Keratinocyte (primary cell): ENCODE results near the gene APOB. TPM values are rescaled to one million over a fixed set of nuclear protein-coding genes. Genes with fewer than 3 reads are reported as not detected.

Experiments
- DNase-seq: peaks from one replicate; pipeline ENCODE4 v3.0.0-alpha.2; 2011; ENCODE audit warnings: low read depth, missing footprints, low spot score
- FAIRE-seq: peaks from 2 replicates; lab custom pipeline; 2011; peaks lifted over from hg19 to GRCh38; lab: Jason Lieb, UNC
- H2AFZ ChIP-seq: 2 replicates; pipeline ENCODE4 v1.6.0; 2012; ENCODE audit warnings: low read length, control low read depth, inconsistent platforms; ENCODE audit not compliant: control insufficient read depth
- H3K27ac ChIP-seq: 2 replicates; pipeline ENCODE4 v1.5.1; 2011; ENCODE audit warnings: low read length; ENCODE audit not compliant: control insufficient read depth, insufficient read depth
- H3K27me3 ChIP-seq: 3 replicates; pipeline ENCODE4 v1.6.0; 2011; ENCODE audit warnings: low read length; ENCODE audit not compliant: control insufficient read depth, insufficient read depth; ENCODE audit errors: extremely low read depth
- H3K36me3 ChIP-seq, 2 experiments: 2 replicates in 1 of 2; 3 replicates in 1 of 2; pipeline ENCODE4 v1.5.1; 2011; ENCODE audit warnings: low read length in 2 of 2, mild to moderate bottlenecking in 1 of 2; ENCODE audit not compliant: control insufficient read depth in 2 of 2, insufficient read depth in 2 of 2; ENCODE audit errors: extremely low read depth in 1 of 2
- H3K4me1 ChIP-seq: 3 replicates; pipeline ENCODE4 v1.5.1; 2011; ENCODE audit warnings: low read length; ENCODE audit not compliant: control insufficient read depth, insufficient read depth; ENCODE audit errors: extremely low read depth
- H3K4me2 ChIP-seq: 3 replicates; pipeline ENCODE4 v1.6.0; 2011; ENCODE audit warnings: low read depth, low read length; ENCODE audit not compliant: control insufficient read depth, insufficient read depth; ENCODE audit errors: extremely low read depth
- H3K4me3 ChIP-seq, 3 experiments: fragments of 200-600 bp in 1 of 3; sonication (generic) in 1 of 3; 2 replicates in 2 of 3; 3 replicates in 1 of 3; pipeline ENCODE4 v1.5.1; 2011 to 2016; ENCODE audit warnings: low read length in 3 of 3, mild to moderate bottlenecking in 3 of 3, control low read depth in 2 of 3, inconsistent platforms in 1 of 3, low read depth in 1 of 3, mixed read lengths in 1 of 3, mixed run types in 1 of 3, moderate library complexity in 1 of 3; ENCODE audit not compliant: control insufficient read depth in 2 of 3, insufficient read depth in 2 of 3; ENCODE audit errors: extremely low read depth in 1 of 3
- H3K79me2 ChIP-seq: 2 replicates; pipeline ENCODE4 v1.6.0; 2012; ENCODE audit warnings: low read length; ENCODE audit not compliant: control insufficient read depth, insufficient read depth
- H3K9ac ChIP-seq: 3 replicates; pipeline ENCODE4 v1.6.0; 2011; ENCODE audit warnings: low read length; ENCODE audit not compliant: control insufficient read depth, insufficient read depth; ENCODE audit errors: extremely low read depth
- H3K9me1 ChIP-seq: 3 replicates; pipeline ENCODE4 v1.6.0; 2011; ENCODE audit warnings: low read length; ENCODE audit not compliant: control insufficient read depth, insufficient read depth; ENCODE audit errors: extremely low read depth
- H3K9me3 ChIP-seq: 2 replicates; pipeline ENCODE4 v1.5.1; 2012; ENCODE audit warnings: low read depth, low read length; ENCODE audit not compliant: control insufficient read depth
- H4K20me1 ChIP-seq: 3 replicates; pipeline ENCODE4 v1.6.0; 2011; ENCODE audit warnings: low read length; ENCODE audit not compliant: control insufficient read depth, insufficient read depth; ENCODE audit errors: extremely low read depth
- EZH2 ChIP-seq: IDR thresholded peaks from one replicate; pipeline ENCODE4 v1.6.1; 2012; ENCODE audit warnings: inconsistent platforms, mild to moderate bottlenecking, low read length, moderate library complexity
- dilution Hi-C: fragments of 300-500 bp; cut with MboI; formaldehyde crosslinking; loops from one replicate; pipeline ENCODE4 v1.7.0; 2020; ENCODE audit warnings: low sequenced_read_pairs; ENCODE audit not compliant: extremely low pct_ligation_motif_present
- polyA plus RNA-seq, 5 experiments: library from polyadenylated mRNA; depleted of rRNA in 3 of 5; stranded (reverse) in 3 of 5; stranded (forward) in 1 of 5; unstranded in 1 of 5; fragments of >200 nt; gene quantifications; 1 replicate in 1 of 5; 2 replicates in 3 of 5; 3 replicates in 1 of 5; pipeline versions ENCODE4 v1.2.1 to v1.2.3, GENCODE V29; 2011 to 2012; ENCODE audit warnings: missing spikeins in 2 of 5, low read depth in 1 of 5, low replicate concordance in 1 of 5
- TF ChIP-seq, protein P1 (sequence below), 3 experiments: IDR thresholded peaks in 1 of 3; conservative IDR thresholded peaks in 1 of 3; optimal IDR thresholded peaks in 1 of 3; 2 replicates in 2 of 3; 3 replicates in 1 of 3; pipeline versions ENCODE3 to v1.5.1; 2011; ENCODE audit warnings: low read length in 3 of 3, mild to moderate bottlenecking in 3 of 3, moderate library complexity in 2 of 3, control low read depth in 1 of 3, inconsistent platforms in 1 of 3; ENCODE audit not compliant: insufficient read depth in 2 of 3; ENCODE audit errors: extremely low read depth in 1 of 3

Gene APOB
- polyA plus RNA-seq, 1 donor (not counting 4 experiments of a cell fraction or from before 2014, with no cell fraction given): 0.01 TPM

DNA sequence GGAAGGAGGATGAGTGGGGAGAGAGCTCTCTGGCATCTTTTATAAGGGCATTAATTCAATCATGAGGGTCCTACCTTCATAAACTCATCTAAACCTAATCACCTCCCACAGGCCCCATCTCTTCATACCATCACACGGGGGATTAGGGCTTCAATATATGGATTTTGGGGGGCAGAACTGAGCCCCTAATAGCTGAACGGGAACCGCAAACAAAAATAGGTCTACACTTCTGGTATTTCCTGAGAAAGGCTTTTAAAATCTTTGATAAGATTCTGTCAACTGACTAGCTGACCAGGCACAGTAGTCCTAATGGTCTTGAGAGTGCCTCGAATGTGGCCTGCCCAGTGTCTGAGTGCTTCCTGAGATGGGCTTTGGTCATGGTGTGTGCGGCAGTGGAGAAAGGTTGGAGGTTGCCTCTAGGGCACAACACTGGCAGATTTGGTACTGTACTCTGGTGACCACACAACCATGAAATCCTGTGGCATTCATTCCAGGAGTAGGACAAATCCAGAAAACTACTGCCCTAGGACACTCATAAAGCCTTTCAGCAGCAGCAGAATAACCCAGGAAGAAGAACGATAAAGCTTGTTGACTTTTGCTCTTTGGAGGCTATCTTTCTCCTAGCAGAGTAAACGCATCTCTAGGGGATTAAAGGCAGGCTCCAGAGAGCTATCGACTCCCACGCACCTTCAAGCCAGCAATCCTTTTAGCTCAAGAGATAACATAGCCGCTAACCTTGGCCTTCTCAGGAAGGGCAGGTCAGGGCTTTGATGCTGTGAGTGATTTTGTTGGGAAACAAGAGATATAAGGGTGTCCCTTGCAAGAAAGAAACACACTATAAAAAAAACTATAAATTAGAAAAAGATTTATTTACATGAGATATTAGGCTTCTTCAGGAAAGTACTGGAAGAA, 12.3 kb upstream of the APOB start:
- FAIRE-seq: no peak
- H3K9me1 ChIP-seq: no peaks in the 10 kb centered on the region
- no peaks in the 10 kb centered on the region for H3K4me1 ChIP-seq
- no peaks in the 10 kb centered on the region for H3K79me2 ChIP-seq
- dilution Hi-C loops: no loop called here
- no peak for DNase-seq
- H3K4me2 ChIP-seq: no peak overlapping the region
- H3K27ac ChIP-seq: no peak overlapping the region
- no peak overlapping the region for H3K9ac ChIP-seq
- no peak overlapping the region for H2AFZ ChIP-seq
- no peaks in the 10 kb centered on the region for H3K27me3 ChIP-seq
- H3K9me3 ChIP-seq: no peaks in the 10 kb centered on the region
- H3K4me3 ChIP-seq: no peak overlapping the region
- no peaks in the 10 kb centered on the region for H3K36me3 ChIP-seq
- TF ChIP-seq EZH2: no peak
- TF ChIP-seq, protein P1, sequence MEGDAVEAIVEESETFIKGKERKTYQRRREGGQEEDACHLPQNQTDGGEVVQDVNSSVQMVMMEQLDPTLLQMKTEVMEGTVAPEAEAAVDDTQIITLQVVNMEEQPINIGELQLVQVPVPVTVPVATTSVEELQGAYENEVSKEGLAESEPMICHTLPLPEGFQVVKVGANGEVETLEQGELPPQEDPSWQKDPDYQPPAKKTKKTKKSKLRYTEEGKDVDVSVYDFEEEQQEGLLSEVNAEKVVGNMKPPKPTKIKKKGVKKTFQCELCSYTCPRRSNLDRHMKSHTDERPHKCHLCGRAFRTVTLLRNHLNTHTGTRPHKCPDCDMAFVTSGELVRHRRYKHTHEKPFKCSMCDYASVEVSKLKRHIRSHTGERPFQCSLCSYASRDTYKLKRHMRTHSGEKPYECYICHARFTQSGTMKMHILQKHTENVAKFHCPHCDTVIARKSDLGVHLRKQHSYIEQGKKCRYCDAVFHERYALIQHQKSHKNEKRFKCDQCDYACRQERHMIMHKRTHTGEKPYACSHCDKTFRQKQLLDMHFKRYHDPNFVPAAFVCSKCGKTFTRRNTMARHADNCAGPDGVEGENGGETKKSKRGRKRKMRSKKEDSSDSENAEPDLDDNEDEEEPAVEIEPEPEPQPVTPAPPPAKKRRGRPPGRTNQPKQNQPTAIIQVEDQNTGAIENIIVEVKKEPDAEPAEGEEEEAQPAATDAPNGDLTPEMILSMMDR (optimal IDR thresholded peaks at IDR 0.05 in 1 of 3, IDR thresholded peaks at IDR 0.05 in 1 of 3, conservative IDR thresholded peaks at IDR 0.05 in 1 of 3; ENCODE audit: extremely low read depth in 1 of 3, insufficient read depth in 2 of 3, low read length in 3 of 3): no peak
- no peaks in the 10 kb centered on the region for H4K20me1 ChIP-seq

DNA sequence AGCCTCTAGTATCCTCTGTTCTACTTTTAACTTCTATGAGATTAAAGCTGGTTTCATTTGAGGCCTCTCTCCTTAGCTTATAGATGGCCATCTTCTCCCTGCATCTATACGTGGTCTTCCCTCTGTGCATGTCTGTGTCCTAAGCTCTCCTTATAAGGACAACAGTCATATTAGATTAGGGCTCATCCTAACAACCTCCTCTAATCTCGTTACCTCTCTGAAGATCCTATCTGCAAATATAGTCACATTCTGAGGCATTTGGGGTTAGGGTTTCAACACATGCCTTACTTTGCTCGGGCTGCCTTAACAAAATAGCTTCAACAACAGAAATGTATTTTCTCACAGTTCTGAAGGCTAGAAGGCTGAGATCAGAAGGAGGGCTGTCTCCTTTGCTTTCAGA, 11.6 kb upstream of the APOB start:
- H3K9me1 ChIP-seq: no peaks in the 10 kb centered on the region

More for the DNA sequence above, 11.6 kb upstream of the APOB start:
- Histone ChIP-seq H3K4me2 (no peak overlapping the region), H3K27ac (no peak overlapping the region), H3K79me2 (no peaks in the 10 kb centered on the region), H3K27me3 (no peaks in the 10 kb centered on the region), H3K9ac (no peak overlapping the region), H3K4me3 (no peak overlapping the region), H4K20me1 (no peaks in the 10 kb centered on the region), H3K9me3 (no peaks in the 10 kb centered on the region), H3K36me3 (no peaks in the 10 kb centered on the region), H2AFZ (no peak overlapping the region), H3K4me1 (no peaks in the 10 kb centered on the region)
- no peak for FAIRE-seq
- dilution Hi-C loops: no loop called here
- no peak for TF ChIP-seq EZH2
- TF ChIP-seq, protein P1 (optimal IDR thresholded peaks at IDR 0.05 in 1 of 3, IDR thresholded peaks at IDR 0.05 in 1 of 3, conservative IDR thresholded peaks at IDR 0.05 in 1 of 3; ENCODE audit: extremely low read depth in 1 of 3, insufficient read depth in 2 of 3, low read length in 3 of 3): no peak
- DNase-seq: no peak
